Progenitor cell of endocrine pancreas (in vitro differentiated cells): ENCODE results near the gene REEP5. TPM values are rescaled to one million over a fixed set of nuclear protein-coding genes. Genes with fewer than 3 reads are reported as not detected.
A peak's percentile ranks its signal among the peaks of the same experiment; 100 is the strongest.

ENCODE experiments used
- DNase-seq: peaks from one replicate; pipeline ENCODE4 v3.0.0; 2021; ENCODE audit warnings: low spot score; ENCODE audit not compliant: unreplicated experiment
- H3K27ac Mint-ChIP-seq: 2 replicates; pipeline ENCODE4 v1.8.0; 2021; ENCODE audit warnings: mild to moderate bottlenecking, moderate library complexity, mixed read lengths
- H3K27me3 Mint-ChIP-seq: 2 replicates; pipeline ENCODE4 v1.8.0; 2021; ENCODE audit warnings: mixed read lengths
- H3K36me3 Mint-ChIP-seq: 2 replicates; pipeline ENCODE4 v1.8.0; 2022; ENCODE audit warnings: mixed read lengths; ENCODE audit not compliant: insufficient read depth
- H3K4me1 Mint-ChIP-seq: 2 replicates; pipeline ENCODE4 v1.8.0; 2021; ENCODE audit warnings: low read depth, mixed read lengths
- H3K4me3 Mint-ChIP-seq: 2 replicates; pipeline ENCODE4 v1.8.0; 2021; ENCODE audit warnings: low read depth, mild to moderate bottlenecking, moderate library complexity, mixed read lengths
- H3K9me3 Mint-ChIP-seq: 2 replicates; pipeline ENCODE4 v1.8.0; 2021; ENCODE audit warnings: low read depth, mixed read lengths
- total RNA-seq: library from RNA; stranded (reverse); gene quantifications from 2 replicates; pipeline ENCODE4 v1.2.1, GENCODE V29; 2021
- TF ChIP-seq, protein P1 (sequence below): fragments of 200-600 bp; sonication (generic); IDR thresholded peaks from one replicate; pipeline ENCODE4 v1.5.0; 2021; ENCODE audit warnings: antibody characterized with exemption, mild to moderate bottlenecking; ENCODE audit not compliant: unreplicated experiment

REEP5 gene
- total RNA-seq, 1 donor from 2014 or later = 33.8 TPM

DNA sequence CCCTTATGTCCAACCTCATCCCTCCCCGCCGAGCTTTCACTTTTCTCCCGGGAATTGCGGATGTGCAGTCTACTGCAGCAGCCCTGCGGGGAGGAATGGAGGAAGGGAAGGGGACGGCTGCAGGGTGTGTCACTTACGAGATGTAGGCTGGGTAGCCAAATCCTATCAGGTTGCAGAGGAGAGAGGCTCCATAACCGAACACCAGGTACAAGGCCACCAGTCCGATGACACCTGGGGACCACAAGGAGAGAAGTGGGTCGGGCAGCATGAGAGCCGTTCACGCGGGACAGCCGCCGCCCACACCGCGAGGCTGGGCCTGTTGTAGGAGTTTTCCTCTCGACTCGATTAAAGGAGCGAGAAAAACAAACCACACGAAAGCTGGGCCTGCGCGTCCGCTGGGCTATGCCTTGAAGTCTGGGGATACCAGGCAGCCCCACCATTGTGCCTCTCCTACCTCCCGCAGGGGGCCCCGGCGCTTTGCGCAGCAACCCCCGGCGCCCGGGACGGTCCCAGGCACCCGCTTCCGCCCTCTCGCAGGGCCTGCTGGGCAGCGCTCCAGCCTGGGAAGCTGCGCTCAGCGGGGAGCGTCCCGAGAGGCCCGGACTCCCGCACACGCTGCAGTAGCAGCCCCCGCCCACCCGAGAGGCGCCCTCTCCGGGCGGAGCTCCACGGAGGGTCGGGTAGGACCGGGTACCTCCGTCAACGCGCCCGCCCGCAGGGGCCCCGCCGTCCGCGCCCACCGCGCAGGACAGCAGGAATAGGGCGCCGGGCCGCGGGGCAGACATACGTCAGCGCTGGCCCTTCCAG, 798 bp downstream of the REEP5 start:
- peaks cover 10% of the 10 kb centered on the region for H3K4me1 Mint-ChIP-seq
- H3K27me3 Mint-ChIP-seq = peaks cover 15% of the 10 kb centered on the region
- H3K36me3 Mint-ChIP-seq = peaks cover 11% of the 10 kb centered on the region
- DNase-seq = peak; percentile 52
- peak overlapping the region; percentile 94 for H3K4me3 Mint-ChIP-seq
- TF ChIP-seq, protein P1, sequence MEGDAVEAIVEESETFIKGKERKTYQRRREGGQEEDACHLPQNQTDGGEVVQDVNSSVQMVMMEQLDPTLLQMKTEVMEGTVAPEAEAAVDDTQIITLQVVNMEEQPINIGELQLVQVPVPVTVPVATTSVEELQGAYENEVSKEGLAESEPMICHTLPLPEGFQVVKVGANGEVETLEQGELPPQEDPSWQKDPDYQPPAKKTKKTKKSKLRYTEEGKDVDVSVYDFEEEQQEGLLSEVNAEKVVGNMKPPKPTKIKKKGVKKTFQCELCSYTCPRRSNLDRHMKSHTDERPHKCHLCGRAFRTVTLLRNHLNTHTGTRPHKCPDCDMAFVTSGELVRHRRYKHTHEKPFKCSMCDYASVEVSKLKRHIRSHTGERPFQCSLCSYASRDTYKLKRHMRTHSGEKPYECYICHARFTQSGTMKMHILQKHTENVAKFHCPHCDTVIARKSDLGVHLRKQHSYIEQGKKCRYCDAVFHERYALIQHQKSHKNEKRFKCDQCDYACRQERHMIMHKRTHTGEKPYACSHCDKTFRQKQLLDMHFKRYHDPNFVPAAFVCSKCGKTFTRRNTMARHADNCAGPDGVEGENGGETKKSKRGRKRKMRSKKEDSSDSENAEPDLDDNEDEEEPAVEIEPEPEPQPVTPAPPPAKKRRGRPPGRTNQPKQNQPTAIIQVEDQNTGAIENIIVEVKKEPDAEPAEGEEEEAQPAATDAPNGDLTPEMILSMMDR = no peak
- no peaks in the 10 kb centered on the region for H3K9me3 Mint-ChIP-seq
- H3K27ac Mint-ChIP-seq = peak overlapping the region; percentile 91

DNA sequence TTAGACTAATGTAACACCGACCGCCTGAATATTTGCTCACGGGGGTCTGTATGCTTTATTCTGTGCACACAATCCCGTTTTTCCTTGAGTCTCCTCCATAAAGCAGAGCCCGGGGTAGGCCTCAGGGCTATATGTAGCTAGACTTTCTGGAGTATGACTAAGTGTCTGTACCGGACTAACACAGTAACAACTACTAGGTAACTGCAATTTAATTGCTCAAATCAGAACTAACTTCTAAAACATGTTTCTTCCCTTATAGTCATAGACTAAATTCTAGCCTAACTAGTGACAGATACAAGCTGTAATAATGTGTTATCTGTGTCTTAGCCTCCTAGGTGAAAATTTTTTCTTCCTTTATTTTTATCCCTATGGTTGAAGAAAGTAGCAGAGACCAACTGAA, 2.1 kb downstream of the REEP5 start:
- Mint-ChIP-seq H3K9me3 (no peaks in the 10 kb centered on the region), H3K27me3 (peaks cover 15% of the 10 kb centered on the region), H3K36me3 (peaks cover 16% of the 10 kb centered on the region), H3K4me1 (peaks cover 10% of the 10 kb centered on the region), H3K27ac (no peak overlapping the region), H3K4me3 (peak overlapping the region; percentile 94)
- no peak for DNase-seq
- TF ChIP-seq, protein P1 = no peak

DNA sequence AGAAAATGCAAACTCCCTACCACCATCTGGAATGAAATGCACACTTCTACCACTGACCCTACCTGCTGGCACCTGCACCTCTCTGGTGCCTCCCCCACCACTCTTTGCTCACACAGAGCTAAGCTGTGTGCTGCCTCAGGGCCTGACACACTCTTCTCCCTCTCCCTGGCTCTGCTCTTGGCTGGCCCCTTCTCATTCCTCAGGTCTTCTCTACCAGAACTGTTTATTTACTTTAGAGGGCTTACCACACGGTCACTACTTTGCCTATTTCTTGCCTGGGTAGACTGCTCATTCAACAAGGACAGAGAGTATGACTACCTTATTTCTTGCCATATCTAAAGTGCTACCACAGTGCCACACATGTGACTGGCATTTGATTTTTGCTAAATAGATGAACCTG, 3.3 kb downstream of the REEP5 start:
- TF ChIP-seq, protein P1 = no peak
- no peak for DNase-seq
- peaks cover 10% of the 10 kb centered on the region for H3K4me1 Mint-ChIP-seq
- H3K9me3 Mint-ChIP-seq = no peaks in the 10 kb centered on the region
- H3K27me3 Mint-ChIP-seq = peaks cover 12% of the 10 kb centered on the region
- no peak overlapping the region for H3K4me3 Mint-ChIP-seq
- H3K36me3 Mint-ChIP-seq = peaks cover 19% of the 10 kb centered on the region
- no peak overlapping the region for H3K27ac Mint-ChIP-seq

DNA sequence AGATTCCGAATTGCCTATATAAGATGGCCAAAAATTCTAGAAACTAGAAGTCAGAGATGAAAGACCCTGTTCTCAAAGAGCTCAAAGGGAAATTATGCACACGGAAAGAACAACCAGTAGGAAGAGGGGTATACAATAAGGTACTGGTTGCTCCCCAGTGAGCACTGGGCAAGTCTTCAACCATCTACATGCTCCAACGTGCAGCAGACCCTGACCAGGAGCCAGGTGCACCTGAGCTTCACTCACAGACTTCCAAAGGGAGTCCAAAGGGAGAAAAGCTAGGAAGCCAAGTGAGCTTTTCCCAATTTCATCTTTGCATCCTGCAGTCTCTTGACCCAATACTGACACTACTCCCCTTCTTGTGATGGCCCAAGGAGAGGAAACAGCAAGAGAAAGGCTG, 3.9 kb downstream of the REEP5 start:
- peaks cover 10% of the 10 kb centered on the region for H3K4me1 Mint-ChIP-seq
- TF ChIP-seq, protein P1 = no peak
- peaks cover 6% of the 10 kb centered on the region for H3K27me3 Mint-ChIP-seq
- no peaks in the 10 kb centered on the region for H3K9me3 Mint-ChIP-seq
- no peak for DNase-seq
- H3K36me3 Mint-ChIP-seq = peaks cover 19% of the 10 kb centered on the region
- no peak overlapping the region for H3K4me3 Mint-ChIP-seq
- no peak overlapping the region for H3K27ac Mint-ChIP-seq

DNA sequence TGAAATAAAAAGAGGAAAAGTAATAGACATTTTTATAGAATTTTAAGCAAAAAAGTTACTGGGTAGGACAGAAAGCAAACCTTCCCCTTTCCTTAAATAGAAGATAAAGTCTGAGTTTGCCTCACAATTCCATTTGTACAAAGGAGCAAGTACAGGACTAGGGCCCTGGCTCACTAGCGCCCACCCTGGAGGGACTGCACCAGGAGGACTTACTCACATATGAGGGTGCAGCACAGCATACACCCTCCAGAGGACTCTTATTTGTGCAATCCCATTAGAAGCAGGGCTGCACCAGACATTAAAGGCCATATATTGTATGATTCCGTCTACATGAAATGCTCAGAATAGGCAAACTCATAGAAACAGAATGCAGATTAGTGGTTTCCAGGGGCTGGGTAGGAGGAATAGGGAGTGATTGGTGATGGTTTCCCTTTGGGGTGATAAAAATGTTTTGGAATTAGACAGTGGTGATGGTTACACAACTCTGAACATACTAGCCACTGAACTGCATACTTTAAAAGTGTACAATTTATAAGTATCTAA, 4.5 kb downstream of the REEP5 start:
- Mint-ChIP-seq H3K4me1 (peaks cover 9% of the 10 kb centered on the region), H3K27me3 (no peaks in the 10 kb centered on the region), H3K4me3 (no peak overlapping the region), H3K36me3 (peaks cover 20% of the 10 kb centered on the region), H3K9me3 (no peaks in the 10 kb centered on the region), H3K27ac (no peak overlapping the region)
- no peak for DNase-seq
- TF ChIP-seq, protein P1 = no peak
